ENCODE data around the gene GIT2.

DNA sequence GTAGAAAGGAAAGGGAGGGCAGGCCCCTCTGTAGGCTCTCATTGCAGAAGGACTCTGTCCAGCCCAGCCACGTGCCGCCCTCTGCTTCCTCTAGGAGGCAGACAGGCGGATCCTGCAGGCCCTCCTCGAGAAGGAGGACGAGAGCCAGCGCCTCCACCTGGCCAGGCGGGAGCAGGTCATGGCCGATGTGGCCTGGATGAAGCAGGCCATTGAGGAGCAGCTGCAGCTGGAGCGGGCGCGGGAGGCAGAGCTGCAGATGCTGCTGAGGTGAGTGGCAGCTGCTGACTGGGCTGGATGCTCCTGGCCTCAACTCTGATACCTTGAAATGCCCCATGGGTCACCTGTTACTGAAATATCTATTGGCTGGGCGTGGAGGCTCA, 85.2 kb downstream of the GIT2 start:
- TF ChIP-seq, protein P1, sequence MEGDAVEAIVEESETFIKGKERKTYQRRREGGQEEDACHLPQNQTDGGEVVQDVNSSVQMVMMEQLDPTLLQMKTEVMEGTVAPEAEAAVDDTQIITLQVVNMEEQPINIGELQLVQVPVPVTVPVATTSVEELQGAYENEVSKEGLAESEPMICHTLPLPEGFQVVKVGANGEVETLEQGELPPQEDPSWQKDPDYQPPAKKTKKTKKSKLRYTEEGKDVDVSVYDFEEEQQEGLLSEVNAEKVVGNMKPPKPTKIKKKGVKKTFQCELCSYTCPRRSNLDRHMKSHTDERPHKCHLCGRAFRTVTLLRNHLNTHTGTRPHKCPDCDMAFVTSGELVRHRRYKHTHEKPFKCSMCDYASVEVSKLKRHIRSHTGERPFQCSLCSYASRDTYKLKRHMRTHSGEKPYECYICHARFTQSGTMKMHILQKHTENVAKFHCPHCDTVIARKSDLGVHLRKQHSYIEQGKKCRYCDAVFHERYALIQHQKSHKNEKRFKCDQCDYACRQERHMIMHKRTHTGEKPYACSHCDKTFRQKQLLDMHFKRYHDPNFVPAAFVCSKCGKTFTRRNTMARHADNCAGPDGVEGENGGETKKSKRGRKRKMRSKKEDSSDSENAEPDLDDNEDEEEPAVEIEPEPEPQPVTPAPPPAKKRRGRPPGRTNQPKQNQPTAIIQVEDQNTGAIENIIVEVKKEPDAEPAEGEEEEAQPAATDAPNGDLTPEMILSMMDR (conservative IDR thresholded peaks at IDR 0.05) = peak; percentile 26; the same call in 1 of the 2 replicates
- no peak for TF ChIP-seq EZH2 (IDR thresholded peaks at IDR 0.05; ENCODE audit: low read depth)
